Measurements from ENCODE around the gene FGF8. TPM values are rescaled to one million over a fixed set of nuclear protein-coding genes. Genes with fewer than 3 reads are reported as not detected.

FGF8 gene
- total and polyA plus RNA-seq, 9 of the 15 experiments (the other 6 are each of a cell fraction or from before 2014, with no cell fraction given): 0.13 to 0.82 (median 0.37) TPM; not detected in 5

DNA sequence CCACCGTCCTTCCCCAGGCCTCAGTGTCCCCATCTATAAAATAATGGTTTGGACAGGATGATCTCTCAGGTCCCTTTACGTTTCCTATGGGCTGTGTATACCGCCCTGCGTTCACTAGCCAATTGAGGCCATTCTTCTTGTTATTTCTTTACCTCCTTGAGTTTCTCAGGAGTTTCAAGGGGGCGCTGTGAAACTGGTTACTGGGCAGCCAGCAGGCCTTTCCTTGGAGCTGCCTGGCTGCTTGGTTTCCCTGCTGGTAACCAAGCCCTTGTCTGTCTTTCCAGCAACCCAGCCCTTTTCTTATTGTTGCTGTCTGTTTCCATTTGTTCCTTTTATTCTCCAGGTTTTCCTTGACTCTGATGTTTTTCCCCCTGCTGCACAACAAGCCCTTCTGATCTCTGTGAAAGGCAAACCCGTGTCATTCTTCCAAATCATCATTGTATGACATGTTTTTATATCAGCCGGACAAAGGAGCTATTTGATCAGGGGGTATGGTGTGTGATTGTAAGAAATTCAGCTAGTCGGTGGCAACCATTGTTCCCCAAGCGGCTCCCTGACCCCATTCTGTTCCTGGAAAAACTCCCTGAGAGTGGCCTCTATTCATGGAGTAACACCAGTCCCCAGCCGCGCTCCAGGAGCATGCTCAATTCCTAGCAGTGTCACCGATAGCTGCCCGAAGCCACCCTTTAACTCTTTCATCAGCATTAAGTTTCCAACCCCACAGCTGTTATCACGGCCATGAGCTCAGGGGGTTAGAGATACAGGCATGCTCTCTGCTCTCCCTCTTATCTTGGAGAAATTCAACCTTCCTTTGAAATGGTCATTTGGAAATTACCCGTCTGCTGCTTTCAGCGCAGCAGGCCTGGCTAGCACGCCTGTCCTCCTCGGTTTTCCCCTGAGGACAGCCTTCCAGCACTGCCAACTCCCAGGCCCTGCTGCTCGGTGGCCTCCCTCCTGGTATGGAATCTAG is 26.6 kb downstream of the FGF8 start (continued):
- TF ChIP-seq BCLAF1 (IDR thresholded peaks at IDR 0.05; ENCODE audit: borderline replicate concordance in 1 of 2, control insufficient read depth in 1 of 2, low read depth in 2 of 2, low read length in 1 of 2) (no peak), IRF9 (tag; IDR thresholded peaks at IDR 0.05) (no peak), POLR3G (IDR thresholded peaks at IDR 0.05; ENCODE audit: extremely low read depth, insufficient read length, insufficient replicate concordance) (no peak), NRF1 (conservative IDR thresholded peaks at IDR 0.05 in 1 of 2, IDR thresholded peaks at IDR 0.05 in 1 of 2) (peak; percentile 75 to 80), ZNF764 (CRISPR knock-in tag; IDR thresholded peaks at IDR 0.05; ENCODE audit: low read depth) (no peak), E2F4 (CRISPR knock-in tag; IDR thresholded peaks at IDR 0.05; ENCODE audit: low read depth) (no peak), GABPB2 (CRISPR knock-in tag; conservative IDR thresholded peaks at IDR 0.05) (no peak), DACH1 (IDR thresholded peaks at IDR 0.05; ENCODE audit: partially characterized antibody) (peak; percentile 40), XRCC3 (IDR thresholded peaks at IDR 0.05) (no peak), GTF2E2 (tag; IDR thresholded peaks at IDR 0.05) (no peak), RBM39 (optimal IDR thresholded peaks at IDR 0.05; ENCODE audit: low read depth, low read length) (no peak), TAL1 (IDR thresholded peaks at IDR 0.05) (peak; percentile 23; the same call in 1 of the 2 replicates), BCOR (IDR thresholded peaks at IDR 0.05) (no peak), ZKSCAN8 (CRISPR knock-in tag; IDR thresholded peaks at IDR 0.05) (no peak), TGIF2 (CRISPR knock-in tag; IDR thresholded peaks at IDR 0.05) (no peak), CBFA2T3 (IDR thresholded peaks at IDR 0.05) (peak; percentile 77), ETS2 (tag; IDR thresholded peaks at IDR 0.05; ENCODE audit: borderline replicate concordance, poor library complexity, severe bottlenecking) (no peak), TFAM (CRISPR knock-in tag; conservative IDR thresholded peaks at IDR 0.05) (no peak)
- TF ChIP-seq, protein P1, sequence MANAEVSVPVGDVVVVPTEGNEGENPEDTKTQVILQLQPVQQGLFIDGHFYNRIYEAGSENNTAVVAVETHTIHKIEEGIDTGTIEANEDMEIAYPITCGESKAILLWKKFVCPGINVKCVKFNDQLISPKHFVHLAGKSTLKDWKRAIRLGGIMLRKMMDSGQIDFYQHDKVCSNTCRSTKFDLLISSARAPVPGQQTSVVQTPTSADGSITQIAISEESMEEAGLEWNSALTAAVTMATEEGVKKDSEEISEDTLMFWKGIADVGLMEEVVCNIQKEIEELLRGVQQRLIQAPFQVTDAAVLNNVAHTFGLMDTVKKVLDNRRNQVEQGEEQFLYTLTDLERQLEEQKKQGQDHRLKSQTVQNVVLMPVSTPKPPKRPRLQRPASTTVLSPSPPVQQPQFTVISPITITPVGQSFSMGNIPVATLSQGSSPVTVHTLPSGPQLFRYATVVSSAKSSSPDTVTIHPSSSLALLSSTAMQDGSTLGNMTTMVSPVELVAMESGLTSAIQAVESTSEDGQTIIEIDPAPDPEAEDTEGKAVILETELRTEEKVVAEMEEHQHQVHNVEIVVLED (CRISPR knock-in tag; IDR thresholded peaks at IDR 0.05): no peak

Measured in K562 (cell line).